ENCODE data around the gene VPS8. TPM values are rescaled to one million over a fixed set of nuclear protein-coding genes. Genes with fewer than 3 reads are reported as not detected.

The VPS8 gene
- total and polyA plus RNA-seq, 2 of the 8 experiments (the other 6 are each of a cell fraction or from before 2014, with no cell fraction given), result 13.0 to 41.0 TPM

- H3K79me2 ChIP-seq (ENCODE audit: control insufficient read depth in 1 of 2, insufficient read depth in 2 of 2, low read length in 2 of 2), result no peaks in the 10 kb centered on the region
- H2BK12ac ChIP-seq (ENCODE audit: low read depth, low read length), result no peak overlapping the region
- H3K4me3 ChIP-seq (ENCODE audit: extremely low read depth in 1 of 4, insufficient read depth in 2 of 4, low read depth in 3 of 4, low read length in 4 of 4), result no peak overlapping the region
- H3K14ac ChIP-seq (ENCODE audit: insufficient read length), result no peak overlapping the region
- no peak overlapping the region for H2BK120ac ChIP-seq (replicated peaks; ENCODE audit: low read depth, low read length)
- H3K18ac ChIP-seq (ENCODE audit: extremely low read depth, low read length), result no peak overlapping the region
- H2AFZ ChIP-seq (ENCODE audit: low read length), result no peak overlapping the region
- H3K9me3 ChIP-seq (ENCODE audit: insufficient read depth in 2 of 2, low read depth in 1 of 2, low read length in 1 of 2), result peaks cover 10 to 14% of the 10 kb centered on the region in 2 experiments; a peak in 3 of 4 replicates
- no peak overlapping the region for H3K4ac ChIP-seq (replicated peaks; ENCODE audit: insufficient read length, low read depth, low read length)
- ChIA-PET CTCF (ENCODE audit: partially characterized antibody) (interaction anchor here (0.6 kb wide), 1 partner anchor 177 kb away, joined by 3 read pairs; no protein-coding TSS in a partner anchor), POLR2A (ENCODE audit: partially characterized antibody) (no interaction called here)
- no peaks in the 10 kb centered on the region for H3K4me1 ChIP-seq (replicated peaks in 1 of 4; ENCODE audit: control insufficient read depth in 3 of 4, insufficient read depth in 4 of 4, low read length in 3 of 4)
- H3K27me3 ChIP-seq (replicated peaks in 1 of 4; ENCODE audit: control insufficient read depth in 3 of 4, extremely low read depth in 1 of 4, insufficient read depth in 3 of 4, low read length in 3 of 4), result no peaks in the 10 kb centered on the region
- H2BK15ac ChIP-seq (ENCODE audit: low read length), result no peak overlapping the region
- no peak overlapping the region for H2AK5ac ChIP-seq (ENCODE audit: low read depth, low read length)
- H3K23ac ChIP-seq (ENCODE audit: insufficient read length), result no peak overlapping the region
- no peak for FAIRE-seq
- no peaks in the 10 kb centered on the region for H3K79me1 ChIP-seq (ENCODE audit: low read depth, low read length)
- no peak for TF ChIP-seq CEBPB (IDR thresholded peaks at IDR 0.05; ENCODE audit: low read depth, low read length)
- no peaks in the 10 kb centered on the region for H3K23me2 ChIP-seq (ENCODE audit: low read depth, low read length)
- H3K27ac ChIP-seq (ENCODE audit: low read depth, low read length), result no peak overlapping the region
- no peak overlapping the region for H4K91ac ChIP-seq (replicated peaks; ENCODE audit: insufficient read length, low read length)
- no peak for DNase-seq (ENCODE audit: low read depth in 1 of 2, low spot score in 2 of 2)
- H4K8ac ChIP-seq (ENCODE audit: extremely low read depth, insufficient read depth, low read length), result no peak overlapping the region
- H4K5ac ChIP-seq (ENCODE audit: insufficient read length, low read depth, low read length), result no peak overlapping the region
- no peak overlapping the region for H2BK20ac ChIP-seq (ENCODE audit: low read length)
- no peak overlapping the region for H2BK5ac ChIP-seq (ENCODE audit: low read depth, low read length)
- no peak overlapping the region for H3K56ac ChIP-seq (replicated peaks; ENCODE audit: insufficient read length, low read depth, low read length)
- H4K20me1 ChIP-seq (replicated peaks in 1 of 2; ENCODE audit: control insufficient read depth in 1 of 2, insufficient read depth in 2 of 2, low read length in 2 of 2), result no peaks in the 10 kb centered on the region
- no peaks in the 10 kb centered on the region for H3K36me3 ChIP-seq (ENCODE audit: control insufficient read depth in 2 of 4, insufficient read depth in 4 of 4, low read length in 3 of 4)
- no peak overlapping the region for H3K4me2 ChIP-seq (ENCODE audit: insufficient read depth in 1 of 2, low read depth in 2 of 2, low read length in 2 of 2)
- WGBS, 2 experiments (ENCODE audit: extremely low coverage in 1 of 2, insufficient coverage in 1 of 2, insufficient read length in 1 of 2, insufficient replicate concordance in 2 of 2, low coverage in 1 of 2, low lambda C conversion rate in 2 of 2, missing lambda C conversion rate in 1 of 2), result 100% methylated on average over 2 of the region's 2 CpGs; no CpG with 5 or more reads in 1 of the 2 experiments
- no peak overlapping the region for H3K9ac ChIP-seq (replicated peaks in 1 of 4; ENCODE audit: extremely low read depth in 1 of 4, low read depth in 3 of 4, low read length in 3 of 4)
These were observed 248.7 kb downstream of the VPS8 start for GRCh38 chr3:185060655-185061054.
